Measurements from ENCODE around the gene SMURF1. TPM values are rescaled to one million over a fixed set of nuclear protein-coding genes. Genes with fewer than 3 reads are reported as not detected.
A peak's percentile ranks its signal among the peaks of the same experiment; 100 is the strongest.

Gene SMURF1
- total RNA-seq, 6 donors from 2014 or later, result 33.0 to 54.4 (median 45.9) TPM

DNA sequence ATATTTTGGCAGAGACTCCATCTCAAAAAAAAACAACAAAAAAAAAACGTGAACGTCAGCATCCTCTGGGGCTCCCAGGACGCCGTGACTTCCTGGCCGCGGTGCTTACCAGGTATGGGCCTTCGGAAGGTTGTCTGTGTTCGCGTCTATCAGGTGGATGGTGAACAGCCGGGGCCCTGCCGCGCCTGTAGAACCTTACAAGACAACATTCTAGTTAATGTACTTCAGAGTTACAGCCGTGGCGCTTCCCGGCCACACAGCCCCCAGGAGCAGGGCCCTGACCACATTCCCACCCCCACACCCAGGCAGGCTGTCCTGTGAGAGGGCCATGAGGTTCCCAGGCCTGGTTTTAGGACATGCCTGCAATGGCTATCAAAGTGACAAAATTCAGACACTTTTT lies 111.0 kb downstream of the SMURF1 start:
- DNase-seq (no peak), ATAC-seq (ENCODE audit: low FRiP score in 2 of 2) (no peak)
- Histone ChIP-seq H3K27ac (peak overlapping the region in 1 of 4 donors; percentile 30), H3K27me3 (no peaks in the 10 kb centered on the region), H3K4me3 (no peak overlapping the region), H3K9me3 (no peaks in the 10 kb centered on the region), H3K36me3 (peaks cover 62 to 100% (median 96%) of the 10 kb centered on the region in 4 donors), H3K4me1 (peaks cover 0 to 5% (median 0%) of the 10 kb centered on the region in 4 donors)
- WGBS, 2 donors, result 90 to 93% methylated on average over 14 to 15 of the region's 15 CpGs
- no peak for TF ChIP-seq EP300 (IDR thresholded peaks at IDR 0.05)
- TF ChIP-seq, protein P1, sequence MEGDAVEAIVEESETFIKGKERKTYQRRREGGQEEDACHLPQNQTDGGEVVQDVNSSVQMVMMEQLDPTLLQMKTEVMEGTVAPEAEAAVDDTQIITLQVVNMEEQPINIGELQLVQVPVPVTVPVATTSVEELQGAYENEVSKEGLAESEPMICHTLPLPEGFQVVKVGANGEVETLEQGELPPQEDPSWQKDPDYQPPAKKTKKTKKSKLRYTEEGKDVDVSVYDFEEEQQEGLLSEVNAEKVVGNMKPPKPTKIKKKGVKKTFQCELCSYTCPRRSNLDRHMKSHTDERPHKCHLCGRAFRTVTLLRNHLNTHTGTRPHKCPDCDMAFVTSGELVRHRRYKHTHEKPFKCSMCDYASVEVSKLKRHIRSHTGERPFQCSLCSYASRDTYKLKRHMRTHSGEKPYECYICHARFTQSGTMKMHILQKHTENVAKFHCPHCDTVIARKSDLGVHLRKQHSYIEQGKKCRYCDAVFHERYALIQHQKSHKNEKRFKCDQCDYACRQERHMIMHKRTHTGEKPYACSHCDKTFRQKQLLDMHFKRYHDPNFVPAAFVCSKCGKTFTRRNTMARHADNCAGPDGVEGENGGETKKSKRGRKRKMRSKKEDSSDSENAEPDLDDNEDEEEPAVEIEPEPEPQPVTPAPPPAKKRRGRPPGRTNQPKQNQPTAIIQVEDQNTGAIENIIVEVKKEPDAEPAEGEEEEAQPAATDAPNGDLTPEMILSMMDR (IDR thresholded peaks at IDR 0.05), result no peak
- TF ChIP-seq POLR2AphosphoS5 (IDR thresholded peaks at IDR 0.05), result no peak
- no peak for TF ChIP-seq POLR2A (IDR thresholded peaks at IDR 0.05)

DNA sequence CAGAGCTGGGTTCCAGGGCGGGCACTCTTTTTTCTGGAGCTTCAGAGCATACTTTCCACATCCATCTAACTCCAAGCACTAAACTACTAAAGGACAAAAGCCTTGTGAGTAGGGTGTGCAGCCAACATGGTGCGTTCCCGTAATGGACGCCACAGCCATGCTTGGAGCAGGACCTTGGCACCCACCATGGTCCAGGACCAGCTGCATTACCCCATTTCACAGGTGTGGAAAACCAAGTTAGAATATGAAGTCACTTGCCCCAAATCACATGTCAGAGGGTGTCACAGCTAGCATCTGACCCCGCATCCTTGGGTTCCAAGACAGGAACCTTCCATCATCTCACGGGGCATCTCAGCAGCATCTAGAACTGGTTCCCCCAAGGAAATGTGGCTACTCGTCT lies 112.4 kb downstream of the SMURF1 start:
- Histone ChIP-seq H3K27me3 (no peaks in the 10 kb centered on the region), H3K36me3 (peaks cover 52 to 90% (median 84%) of the 10 kb centered on the region in 4 donors), H3K4me3 (no peak overlapping the region), H3K9me3 (no peaks in the 10 kb centered on the region), H3K4me1 (peaks cover 0 to 5% (median 0%) of the 10 kb centered on the region in 4 donors), H3K27ac (peak overlapping the region in 2 of 4 donors; percentile 14 to 60)
- no peak for ATAC-seq (ENCODE audit: low FRiP score in 2 of 2)
- DNase-seq, result no peak
- TF ChIP-seq POLR2A (IDR thresholded peaks at IDR 0.05) (no peak), POLR2AphosphoS5 (IDR thresholded peaks at IDR 0.05) (no peak), EP300 (IDR thresholded peaks at IDR 0.05) (no peak)
- TF ChIP-seq, protein P1 (IDR thresholded peaks at IDR 0.05), result no peak
- 87 to 100% methylated on average over 7 of the region's 7 CpGs for whole genome bisulfite sequencing, 2 donors

DNA sequence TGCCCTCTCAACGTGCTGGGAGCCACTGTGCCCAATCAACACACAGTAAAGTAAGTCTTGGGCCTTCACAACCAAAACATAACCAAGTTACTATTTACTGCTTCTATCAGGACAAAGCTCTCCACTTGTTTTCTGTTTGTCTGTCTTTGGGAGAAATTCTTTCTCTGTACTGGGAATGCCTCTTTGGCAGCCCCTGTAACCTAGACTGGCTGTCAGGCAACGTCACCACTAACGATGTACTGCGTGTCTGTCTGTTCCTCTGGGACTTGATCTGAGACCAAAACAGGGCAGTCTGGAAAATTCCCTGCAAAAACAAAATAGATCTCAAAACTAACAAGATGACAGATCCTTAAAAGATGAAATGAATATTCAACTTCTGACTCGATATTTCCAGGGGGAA lies 113.0 kb downstream of the SMURF1 start:
- 85 to 91% methylated on average over 5 of the region's 5 CpGs for WGBS, 2 donors
- ATAC-seq (ENCODE audit: low FRiP score in 2 of 2), result peak in 1 of 2 donors; percentile 65
- peaks cover 50 to 84% (median 79%) of the 10 kb centered on the region in 4 donors for H3K36me3 ChIP-seq

DNA sequence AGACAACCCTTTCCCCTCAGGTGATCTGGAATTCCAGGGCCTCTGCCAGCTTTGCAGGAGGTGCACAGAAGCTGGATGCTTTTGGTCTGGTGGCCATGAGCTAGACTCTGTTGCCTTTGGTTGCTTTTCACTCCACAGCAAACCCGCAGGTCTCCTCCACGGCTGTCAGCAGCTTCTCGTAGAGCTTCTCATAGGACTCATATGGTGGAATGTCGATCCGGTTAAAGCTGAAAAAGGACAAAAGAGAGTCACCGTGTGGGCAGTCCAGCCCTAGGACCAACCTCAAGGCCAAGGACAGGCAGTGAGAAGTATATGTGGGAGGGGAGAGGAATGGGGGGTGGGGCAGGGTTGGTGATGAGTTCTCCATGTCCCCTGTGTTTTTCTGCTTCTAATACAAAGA lies 113.5 kb downstream of the SMURF1 start:
- H3K4me3 ChIP-seq, result no peak overlapping the region
- H3K27me3 ChIP-seq, result no peaks in the 10 kb centered on the region
- DNase-seq (no peak), ATAC-seq (ENCODE audit: low FRiP score in 2 of 2) (peak in 1 of 2 donors; percentile 23)
- H3K36me3 ChIP-seq, result peaks cover 47 to 79% (median 74%) of the 10 kb centered on the region in 4 donors
- peaks cover 0 to 5% (median 0%) of the 10 kb centered on the region in 4 donors for H3K4me1 ChIP-seq
- TF ChIP-seq EP300 (IDR thresholded peaks at IDR 0.05) (no peak), POLR2A (IDR thresholded peaks at IDR 0.05) (no peak), POLR2AphosphoS5 (IDR thresholded peaks at IDR 0.05) (no peak)
- H3K27ac ChIP-seq, result peak overlapping the region in 3 of 4 donors; percentile 2 to 56 (median 50)
- H3K9me3 ChIP-seq, result no peaks in the 10 kb centered on the region
- WGBS, 2 donors, result 97 to 98% methylated on average over 6 of the region's 6 CpGs

More for the DNA sequence above, 113.0 kb downstream of the SMURF1 start:
- H3K27me3 ChIP-seq, result no peaks in the 10 kb centered on the region
- no peak overlapping the region for H3K4me3 ChIP-seq
- DNase-seq, result no peak
- TF ChIP-seq EP300 (IDR thresholded peaks at IDR 0.05), result no peak
- no peak for TF ChIP-seq POLR2AphosphoS5 (IDR thresholded peaks at IDR 0.05)
- no peak for TF ChIP-seq POLR2A (IDR thresholded peaks at IDR 0.05)
- TF ChIP-seq, protein P1 (IDR thresholded peaks at IDR 0.05), result no peak
- peaks cover 0 to 5% (median 0%) of the 10 kb centered on the region in 4 donors for H3K4me1 ChIP-seq
- no peaks in the 10 kb centered on the region for H3K9me3 ChIP-seq
- peak overlapping the region in 3 of 4 donors; percentile 2 to 56 (median 50) for H3K27ac ChIP-seq

DNA sequence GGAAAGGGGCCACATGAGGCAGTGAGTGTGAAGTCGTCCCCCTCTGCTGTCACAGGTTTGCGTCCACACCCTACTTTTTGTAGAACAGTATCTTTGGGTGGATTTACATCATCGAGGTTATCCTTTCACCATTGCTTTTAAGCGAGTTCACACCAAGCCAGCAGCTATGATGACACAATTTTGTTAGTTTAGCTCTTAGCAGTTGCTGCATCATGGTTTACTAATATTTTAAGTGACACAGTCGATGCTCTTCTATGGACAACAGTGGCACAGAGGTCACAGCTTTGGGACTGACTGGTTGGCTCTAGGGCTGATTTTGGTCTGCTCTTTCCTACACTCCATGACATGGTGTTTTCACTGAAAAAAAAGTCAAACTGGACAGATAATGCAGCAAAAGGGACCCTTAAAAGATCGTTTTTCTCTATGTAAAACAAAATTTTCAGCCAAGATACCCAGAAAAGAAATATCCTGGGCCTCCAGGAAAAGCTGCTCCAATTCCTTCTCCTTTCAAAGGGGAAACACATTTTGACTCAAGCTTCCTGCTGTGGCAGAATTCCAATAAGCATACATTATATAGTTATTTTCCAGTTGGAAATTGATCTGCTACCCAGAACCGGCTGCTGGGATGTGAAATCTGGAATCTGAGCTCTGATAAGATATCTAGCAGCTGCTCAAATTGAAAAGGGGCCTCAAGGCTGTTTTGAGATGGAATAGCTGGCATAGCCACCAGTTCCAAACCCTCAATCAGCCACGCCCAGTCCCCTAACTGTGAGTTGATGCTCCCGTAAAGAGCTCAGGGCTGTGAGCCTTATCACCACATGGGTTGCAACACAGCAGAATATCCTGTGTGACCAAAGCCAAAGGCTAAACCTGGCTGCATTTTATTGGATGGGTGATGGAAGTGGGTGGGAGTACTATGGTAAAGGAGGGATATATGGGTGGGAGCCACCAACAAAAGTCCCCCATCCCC lies 114.2 kb downstream of the SMURF1 start:
- DNase-seq (no peak), ATAC-seq (ENCODE audit: low FRiP score in 2 of 2) (no peak)
- Histone ChIP-seq H3K9me3 (no peaks in the 10 kb centered on the region), H3K4me1 (peaks cover 0 to 5% (median 0%) of the 10 kb centered on the region in 4 donors), H3K27ac (peak overlapping the region in 3 of 4 donors; percentile 28 to 56 (median 50)), H3K36me3 (peaks cover 40 to 72% (median 67%) of the 10 kb centered on the region in 4 donors), H3K4me3 (no peak overlapping the region), H3K27me3 (no peaks in the 10 kb centered on the region)
- WGBS, 2 donors, result 76 to 83% methylated on average over 9 of the region's 9 CpGs
- TF ChIP-seq POLR2AphosphoS5 (IDR thresholded peaks at IDR 0.05) (no peak), EP300 (IDR thresholded peaks at IDR 0.05) (no peak), POLR2A (IDR thresholded peaks at IDR 0.05) (no peak)
- TF ChIP-seq, protein P1 (IDR thresholded peaks at IDR 0.05), result no peak
